Stimulated activated CD4-positive, alpha-beta T cell treated with anti-CD3 and anti-CD28 coated beads, TNF-alpha, amount 100 ng/mL, for 24 hours (primary cell): ENCODE results near the gene TTLL5.
"Not testable (repeated sequence)": the region's sequence is repeated elsewhere in the genome, so short reads cannot be mapped to it uniquely, and the experiment has no call there.

Experiments
- DNase-seq, 3 experiments: peaks; one replicate each; pipeline ENCODE4 v3.0.0-alpha.2; 2020; ENCODE audit warnings: low read depth in 3 of 3

The TTLL5 gene

GRCh38 chr14:75913183-75913582, 252.1 kb downstream of the TTLL5 start:
- DNase-seq = no peak

- DNase-seq = no peak
Observed at GRCh38 chr14:75915045-75915444, 254.0 kb downstream of the TTLL5 start.

DNA sequence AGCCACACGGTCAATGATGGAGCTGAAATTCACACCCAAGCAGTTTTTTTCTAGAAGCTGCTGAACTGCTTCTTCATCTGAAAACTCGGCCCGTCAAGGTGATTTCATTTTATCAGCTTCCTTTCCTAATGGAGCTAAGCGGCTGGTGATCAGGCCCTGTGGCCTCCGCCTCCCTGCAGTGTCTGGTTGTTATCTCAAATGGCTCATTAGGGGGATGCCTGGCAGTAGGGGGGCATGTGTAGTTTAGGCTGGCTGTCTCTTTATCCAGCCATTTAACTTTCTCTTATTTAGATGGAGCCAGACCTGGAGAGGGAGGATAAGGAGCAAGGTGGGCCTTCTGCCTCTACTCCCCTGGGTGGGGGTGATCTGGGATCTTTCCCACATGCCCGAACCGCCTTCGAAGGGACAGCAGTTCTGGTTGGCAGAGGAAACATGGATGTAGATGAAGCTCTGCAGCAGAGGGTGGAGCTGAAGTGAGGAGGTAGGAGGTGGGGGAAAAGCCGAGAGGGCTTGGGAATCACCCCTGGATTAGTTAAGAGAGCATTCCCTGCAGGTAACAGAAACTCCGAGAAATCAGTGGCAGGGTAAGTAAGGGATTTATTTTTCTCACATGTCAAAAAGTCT, 256.4 kb downstream of the TTLL5 start:
- no peak for DNase-seq

DNA sequence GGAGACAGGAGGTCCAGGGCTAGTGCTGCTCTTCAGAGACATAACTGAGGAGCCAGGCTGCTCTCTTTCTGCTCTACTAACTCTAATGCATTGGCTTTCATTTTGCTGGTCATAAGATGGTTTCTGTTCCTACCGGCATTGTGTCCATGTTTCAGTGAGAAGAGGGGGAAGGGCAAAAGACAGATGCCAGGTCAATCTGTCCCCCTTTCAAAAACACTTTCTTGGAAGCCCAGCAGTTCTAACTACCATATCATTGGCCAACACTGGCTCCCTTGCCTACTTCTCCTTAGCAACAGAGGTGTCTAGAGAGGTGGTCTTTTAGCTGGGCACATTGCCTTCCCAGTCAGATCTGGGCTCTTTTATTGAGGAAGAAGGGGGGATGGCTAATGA, 256.9 kb downstream of the TTLL5 start:
- DNase-seq = no peak

- not testable (repeated sequence) for DNase-seq
Observed at GRCh38 chr14:75920421-75920820, 259.4 kb downstream of the TTLL5 start.

- DNase-seq = not testable (repeated sequence)
Observed at GRCh38 chr14:75925141-75925840, 264.2 kb downstream of the TTLL5 start.

- DNase-seq = no peak
Observed at GRCh38 chr14:75926431-75927115, 265.5 kb downstream of the TTLL5 start.

GRCh38 chr14:75927564-75928087, 266.6 kb downstream of the TTLL5 start:
- no peak for DNase-seq

- DNase-seq = no peak
Observed at GRCh38 chr14:75928690-75929181, 267.7 kb downstream of the TTLL5 start.

GRCh38 chr14:75933712-75934296, 272.8 kb downstream of the TTLL5 start:
- no peak for DNase-seq

DNA sequence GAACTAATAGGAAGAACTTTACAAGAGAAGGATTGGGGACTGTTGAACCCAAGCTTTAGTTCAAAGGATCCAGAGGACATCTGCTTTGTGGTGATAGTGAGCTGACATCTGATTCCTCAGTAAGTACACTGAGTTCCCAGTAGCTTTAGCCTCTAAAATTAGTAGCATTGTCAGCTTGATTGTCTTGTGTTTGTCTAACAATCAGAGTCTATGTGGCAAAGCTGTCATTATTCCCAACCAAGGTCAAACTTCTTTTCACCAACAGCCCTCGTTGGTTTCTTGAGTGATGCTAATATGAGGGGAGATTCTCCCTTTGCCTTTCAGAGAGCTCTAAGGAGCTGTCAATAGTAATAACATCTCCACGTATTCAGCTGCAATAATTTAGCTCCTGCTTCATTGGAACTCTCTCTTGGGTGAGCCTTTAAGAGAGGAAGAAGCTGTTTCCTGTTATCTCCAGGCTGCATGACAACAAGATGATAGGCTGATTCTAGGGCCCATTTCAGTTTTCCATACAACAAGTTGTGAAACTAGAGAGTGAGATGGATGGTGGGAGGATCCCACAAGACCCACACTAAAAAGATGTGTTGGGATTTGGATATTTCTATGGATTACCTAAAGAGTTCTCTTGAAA, 274.1 kb downstream of the TTLL5 start:
- no peak for DNase-seq

DNA sequence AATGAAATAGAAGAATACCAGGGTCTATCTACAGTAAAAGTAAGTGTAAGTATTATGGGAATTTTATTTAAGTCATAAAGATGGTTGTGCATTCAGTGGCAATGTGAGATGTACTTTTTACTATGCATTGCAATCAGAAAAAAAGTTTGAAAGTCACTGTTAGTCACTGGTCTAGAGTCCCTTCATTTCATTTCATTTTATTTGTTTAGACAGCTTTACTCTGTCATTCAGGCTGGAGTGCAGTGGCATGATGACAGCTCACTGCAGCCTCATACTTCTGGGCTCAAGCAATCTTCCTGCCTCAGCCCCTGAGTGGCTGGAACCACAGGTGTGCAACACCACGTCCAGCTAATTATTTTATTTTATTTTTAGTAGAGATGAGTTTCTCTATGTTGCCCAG, 278.2 kb downstream of the TTLL5 start:
- DNase-seq = no peak

DNA sequence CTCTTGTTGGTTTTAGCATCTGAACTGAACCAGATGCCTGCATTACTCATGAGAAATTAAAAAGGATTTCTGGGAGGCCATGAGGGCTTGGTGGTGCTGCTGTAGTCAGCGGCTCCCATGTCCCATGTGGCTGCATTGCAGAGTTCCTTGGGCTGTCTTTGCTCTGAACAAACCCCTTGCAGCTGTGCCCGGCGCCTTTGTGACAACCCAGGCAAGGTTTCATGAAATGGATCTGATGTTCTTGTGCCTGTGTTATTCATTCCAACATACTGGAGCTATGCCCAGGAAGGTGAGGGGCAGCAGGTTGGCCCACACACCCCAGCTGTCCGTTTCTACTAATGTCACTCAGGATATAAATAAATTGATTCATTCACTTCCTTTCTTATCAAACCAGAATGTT, 280.0 kb downstream of the TTLL5 start:
- DNase-seq = no peak

DNA sequence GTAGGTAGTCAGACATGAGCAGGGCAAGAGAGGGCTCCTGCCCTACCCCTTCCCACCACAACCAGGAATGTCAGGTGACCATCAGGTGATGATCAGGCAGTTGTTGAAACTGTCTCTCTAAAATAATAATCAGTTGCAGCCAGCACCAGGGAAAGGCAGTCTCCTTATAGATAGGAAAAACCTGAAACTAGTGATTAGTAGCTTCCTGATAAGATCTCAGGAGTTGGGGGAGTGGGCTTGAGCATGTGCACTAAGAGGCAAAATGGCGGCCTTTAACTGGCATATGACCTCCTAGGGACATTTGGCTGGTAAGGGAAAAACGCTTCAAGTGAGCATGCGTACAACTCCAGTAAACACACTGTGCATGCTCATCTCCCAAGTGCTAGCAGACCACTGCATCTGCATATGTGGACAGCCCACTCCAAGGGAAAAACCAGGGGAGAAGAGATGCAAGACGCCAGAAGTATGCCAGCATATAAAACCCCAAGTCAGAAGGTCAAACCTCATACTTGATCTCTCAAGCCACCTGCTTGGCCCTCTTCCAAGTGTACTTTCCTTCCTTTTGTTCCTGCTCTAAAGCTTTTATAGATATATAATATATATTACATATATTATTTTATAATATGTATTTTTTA, 283.7 kb downstream of the TTLL5 start:
- DNase-seq = no peak

- no peak for DNase-seq
Observed at GRCh38 chr14:75946785-75947184, 285.7 kb downstream of the TTLL5 start.

DNA sequence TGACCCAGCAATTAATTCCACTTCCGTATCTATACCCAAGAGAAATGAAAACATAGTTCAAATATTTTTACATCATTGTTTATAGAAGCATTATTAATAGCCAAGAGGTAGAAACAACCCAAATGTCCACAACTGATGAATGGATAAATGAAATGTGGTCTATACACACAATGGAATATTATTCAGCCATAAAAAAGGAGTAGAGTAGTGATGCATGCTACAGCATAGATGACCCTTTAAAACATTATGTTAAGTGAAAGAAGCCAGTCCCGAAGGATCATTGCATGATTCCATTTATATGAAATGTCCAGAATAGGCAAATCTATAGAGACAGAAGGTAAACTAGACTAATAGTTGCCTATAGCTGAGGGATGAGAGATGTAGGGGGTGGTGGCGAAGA, 291.4 kb downstream of the TTLL5 start:
- no peak for DNase-seq

DNA sequence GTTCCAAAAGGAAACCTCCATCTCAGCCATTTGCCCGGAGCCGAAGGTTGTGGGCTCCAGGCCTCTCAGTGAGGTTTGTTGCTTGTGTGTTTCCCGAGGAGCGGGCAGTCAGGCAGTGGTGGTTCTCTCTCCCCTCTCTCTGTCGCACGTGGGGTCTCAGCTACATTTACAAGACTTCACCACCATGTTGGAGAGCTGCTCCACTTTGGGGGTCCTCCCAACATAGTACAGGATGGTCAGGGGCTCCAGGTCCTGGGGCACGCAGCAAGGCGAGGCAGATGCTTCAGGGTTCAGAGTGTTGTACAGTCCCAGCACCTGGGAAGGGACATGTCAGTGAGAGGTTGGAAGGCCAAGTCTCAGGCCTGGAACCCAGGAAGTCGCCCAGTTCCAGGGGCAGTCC, 298.0 kb downstream of the TTLL5 start:
- no peak for DNase-seq

GRCh38 chr14:75960231-75960630, 299.2 kb downstream of the TTLL5 start:
- DNase-seq = no peak

- no peak for DNase-seq
Observed at GRCh38 chr14:75961662-75962061, 300.6 kb downstream of the TTLL5 start.

GRCh38 chr14:75967866-75968265, 306.8 kb downstream of the TTLL5 start:
- no peak for DNase-seq

GRCh38 chr14:75968456-75968855, 307.4 kb downstream of the TTLL5 start:
- DNase-seq = no peak
